GM18517 (cell line): ENCODE results near the gene ZMIZ2.
A peak's percentile ranks its signal among the peaks of the same experiment; 100 is the strongest.
"Not testable (repeated sequence)": the region's sequence is repeated elsewhere in the genome, so short reads cannot be mapped to it uniquely, and the experiment has no call there.

ENCODE experiments used
- ATAC-seq: cut with Tn5 transposase; IDR thresholded peaks from one replicate; pipeline ENCODE4 v1.9.1; 2021; ENCODE audit warnings: mild to moderate bottlenecking, moderate library complexity; ENCODE audit not compliant: unreplicated experiment

ZMIZ2 gene, protein sequence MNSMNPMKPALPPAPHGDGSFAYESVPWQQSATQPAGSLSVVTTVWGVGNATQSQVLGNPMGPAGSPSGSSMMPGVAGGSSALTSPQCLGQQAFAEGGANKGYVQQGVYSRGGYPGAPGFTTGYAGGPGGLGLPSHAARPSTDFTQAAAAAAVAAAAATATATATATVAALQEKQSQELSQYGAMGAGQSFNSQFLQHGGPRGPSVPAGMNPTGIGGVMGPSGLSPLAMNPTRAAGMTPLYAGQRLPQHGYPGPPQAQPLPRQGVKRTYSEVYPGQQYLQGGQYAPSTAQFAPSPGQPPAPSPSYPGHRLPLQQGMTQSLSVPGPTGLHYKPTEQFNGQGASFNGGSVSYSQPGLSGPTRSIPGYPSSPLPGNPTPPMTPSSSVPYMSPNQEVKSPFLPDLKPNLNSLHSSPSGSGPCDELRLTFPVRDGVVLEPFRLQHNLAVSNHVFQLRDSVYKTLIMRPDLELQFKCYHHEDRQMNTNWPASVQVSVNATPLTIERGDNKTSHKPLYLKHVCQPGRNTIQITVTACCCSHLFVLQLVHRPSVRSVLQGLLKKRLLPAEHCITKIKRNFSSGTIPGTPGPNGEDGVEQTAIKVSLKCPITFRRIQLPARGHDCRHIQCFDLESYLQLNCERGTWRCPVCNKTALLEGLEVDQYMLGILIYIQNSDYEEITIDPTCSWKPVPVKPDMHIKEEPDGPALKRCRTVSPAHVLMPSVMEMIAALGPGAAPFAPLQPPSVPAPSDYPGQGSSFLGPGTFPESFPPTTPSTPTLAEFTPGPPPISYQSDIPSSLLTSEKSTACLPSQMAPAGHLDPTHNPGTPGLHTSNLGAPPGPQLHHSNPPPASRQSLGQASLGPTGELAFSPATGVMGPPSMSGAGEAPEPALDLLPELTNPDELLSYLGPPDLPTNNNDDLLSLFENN

DNA sequence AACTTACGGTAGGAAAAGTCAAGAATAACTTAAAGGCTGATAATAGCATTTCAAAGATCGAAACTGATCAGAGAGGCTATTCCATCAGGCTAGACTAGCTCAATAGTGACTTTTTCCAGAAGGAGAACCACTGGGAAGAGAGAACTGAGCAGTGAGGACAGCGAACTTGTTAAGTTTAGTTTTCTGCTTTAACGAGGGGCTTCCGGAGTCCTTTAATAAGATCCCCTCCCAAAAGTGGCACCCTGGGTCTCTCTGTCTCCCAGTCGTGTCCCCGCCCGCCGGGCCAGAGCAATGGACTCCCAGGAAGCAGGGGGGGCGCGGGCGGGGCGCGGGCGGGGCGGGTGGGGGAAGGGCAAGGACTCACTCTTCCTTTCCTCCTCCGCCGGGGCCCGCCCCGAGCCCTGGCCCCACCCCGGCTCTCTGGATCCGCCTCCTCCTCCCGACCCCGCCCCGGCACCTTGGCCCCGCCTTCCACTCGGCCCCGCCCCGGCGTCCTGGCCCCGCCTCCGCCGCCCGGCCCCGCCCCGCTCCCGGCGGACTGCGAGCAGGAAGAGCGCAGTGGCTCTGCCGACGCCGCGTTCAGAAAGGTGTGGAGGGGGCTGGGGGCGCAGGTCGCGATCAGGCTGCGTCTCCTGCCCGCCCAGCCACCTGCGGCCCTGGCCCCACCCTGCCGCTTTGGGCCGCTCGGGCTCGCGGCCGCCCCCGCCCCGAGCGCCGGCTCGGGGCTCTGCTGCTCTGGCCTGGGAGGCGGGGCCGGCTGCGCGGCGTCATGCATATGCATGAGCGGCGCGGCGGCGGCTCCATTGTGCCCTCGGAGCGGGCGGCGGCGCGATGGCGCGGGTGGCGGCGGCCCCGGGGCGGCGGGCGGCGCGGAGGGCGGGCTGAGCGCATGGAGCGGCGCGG lies at the start of gene ZMIZ2:
Gene ZMIZ2 (plus strand): TSS at position 803 of the 903 bp plus-strand sequence. CDS start 7,403 bp downstream, outside the sequence.
- ATAC-seq = peak; percentile 58

DNA sequence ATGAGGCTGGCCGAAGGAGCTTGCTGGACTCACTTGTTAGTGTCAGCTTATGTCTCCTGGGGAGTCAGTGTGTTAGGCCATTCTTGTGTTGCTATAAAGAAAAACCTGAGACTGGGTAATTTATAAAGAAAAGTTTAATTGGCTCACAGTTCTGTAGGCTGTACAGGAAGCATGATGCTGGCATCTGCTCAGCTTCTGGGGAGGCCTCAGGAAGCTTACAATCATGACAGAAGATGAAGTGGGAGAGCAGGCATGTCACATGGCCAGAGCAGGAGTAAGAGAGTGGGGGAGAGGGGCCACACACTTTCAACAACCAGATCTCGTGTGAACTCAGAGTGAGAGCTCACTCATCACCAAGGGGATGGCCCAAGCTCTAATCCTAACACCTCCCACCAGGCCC lies 49.0 kb upstream of the ZMIZ2 start:
- ATAC-seq = not testable (repeated sequence)

GRCh38 chr7:44700322-44700721 lies 48.3 kb upstream of the ZMIZ2 start:
- ATAC-seq = no peak

DNA sequence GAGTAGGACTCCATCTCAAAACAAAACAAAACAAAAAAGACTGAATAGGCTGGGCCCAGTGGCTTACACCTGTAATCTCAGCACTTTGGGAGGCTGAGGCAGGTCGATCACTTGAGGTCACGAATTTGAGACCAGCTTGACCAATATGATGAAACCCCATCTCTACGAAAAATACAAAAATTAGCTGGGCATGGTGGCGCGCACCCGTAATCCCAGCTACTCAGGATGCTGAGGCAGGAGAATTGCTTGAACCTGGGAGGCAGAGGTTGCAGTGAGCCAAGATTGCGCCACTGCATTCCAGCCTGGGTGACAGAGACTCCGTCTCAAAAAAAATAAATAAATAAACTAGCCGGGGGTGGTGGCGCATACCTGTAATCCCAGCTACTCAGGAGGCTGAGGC lies 45.3 kb upstream of the ZMIZ2 start:
- ATAC-seq = not testable (repeated sequence)

DNA sequence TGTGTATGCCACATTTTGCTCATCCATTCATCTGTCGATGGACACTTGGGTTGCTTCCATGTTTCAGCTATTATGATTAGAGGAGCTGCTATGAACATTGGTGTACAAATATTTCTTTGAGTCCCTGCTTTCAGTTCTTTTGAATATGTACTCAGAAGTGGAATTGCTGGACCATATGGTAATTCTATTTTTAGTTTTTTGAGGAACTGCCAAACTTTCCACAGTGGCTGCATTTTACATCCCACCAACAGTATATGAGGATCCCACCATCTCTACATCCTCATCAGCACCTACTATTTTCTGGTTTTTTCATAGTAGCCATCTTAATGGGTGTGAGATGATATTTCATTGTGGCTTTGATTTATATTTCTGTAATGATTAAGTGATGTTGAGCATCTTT lies 44.7 kb upstream of the ZMIZ2 start:
- ATAC-seq = no peak

GRCh38 chr7:44705434-44705833 lies 43.2 kb upstream of the ZMIZ2 start:
- ATAC-seq = no peak

GRCh38 chr7:44706788-44707557 lies 41.7 kb upstream of the ZMIZ2 start:
- ATAC-seq = no peak

DNA sequence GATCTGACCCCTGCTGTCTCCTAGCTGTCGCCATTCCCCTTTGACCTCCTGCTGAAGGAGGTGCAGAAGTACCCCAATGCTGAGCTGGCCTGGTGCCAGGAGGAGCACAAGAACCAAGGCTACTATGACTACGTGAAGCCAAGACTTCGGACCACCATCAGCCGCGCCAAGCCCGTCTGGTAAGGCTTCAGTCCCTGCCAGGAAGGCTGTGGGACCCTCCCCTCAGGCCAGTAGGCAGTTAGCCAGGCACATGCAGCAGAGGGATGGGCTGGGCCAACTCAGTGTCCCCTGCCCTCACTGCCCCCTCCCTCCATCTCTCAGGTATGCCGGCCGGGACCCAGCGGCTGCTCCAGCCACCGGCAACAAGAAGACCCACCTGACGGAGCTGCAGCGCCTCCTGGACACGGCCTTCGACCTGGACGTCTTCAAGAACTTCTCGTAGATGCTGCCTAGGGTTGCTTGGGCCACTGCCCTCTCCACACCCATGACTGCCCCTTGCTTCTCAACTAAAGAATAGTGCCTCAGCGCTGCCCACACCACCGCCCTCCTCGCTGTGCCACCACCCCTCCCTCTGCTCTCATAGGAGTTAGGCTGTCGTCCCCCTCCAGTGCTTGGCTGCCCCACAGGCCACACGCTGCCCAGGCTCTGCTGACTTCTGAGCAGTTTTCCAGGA lies 41.0 kb upstream of the ZMIZ2 start:
- ATAC-seq = no peak

GRCh38 chr7:44709011-44709915 lies 39.4 kb upstream of the ZMIZ2 start:
- ATAC-seq = no peak

DNA sequence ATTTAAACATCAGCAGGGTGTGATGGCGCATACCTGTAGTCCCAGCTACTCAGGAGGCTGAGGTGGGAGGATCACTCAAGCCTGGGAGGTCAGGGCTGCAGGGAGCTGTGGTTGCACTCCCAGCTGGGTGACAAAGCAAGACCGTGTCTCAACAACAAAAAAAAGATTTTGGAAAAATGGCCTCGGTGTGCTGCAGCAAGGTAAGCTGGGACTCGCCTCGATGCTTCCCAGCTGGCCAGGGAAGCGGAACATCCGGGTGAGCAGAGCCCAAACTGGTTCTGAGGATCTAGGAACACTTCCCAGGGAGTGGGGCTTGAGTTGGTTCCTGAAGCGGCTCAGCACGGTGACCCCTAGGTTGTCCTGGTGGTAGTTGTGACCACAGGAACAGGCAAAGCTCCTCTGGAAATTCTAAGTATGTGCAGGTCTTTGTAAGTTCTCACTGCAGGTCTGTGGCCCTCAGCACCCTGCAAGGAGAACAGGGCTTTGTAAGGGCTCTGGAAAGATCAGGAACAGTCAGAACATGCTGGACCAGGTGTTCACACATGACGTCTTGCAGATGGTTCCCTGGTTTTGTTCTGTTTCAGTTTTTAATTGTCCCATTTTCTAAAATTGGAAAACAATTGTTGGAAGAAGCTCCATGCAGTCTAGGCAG lies 38.6 kb upstream of the ZMIZ2 start:
- no peak for ATAC-seq

- ATAC-seq = no peak
Measured at GRCh38 chr7:44711528-44711927, 37.1 kb upstream of the ZMIZ2 start.

GRCh38 chr7:44712012-44712411 lies 36.6 kb upstream of the ZMIZ2 start:
- ATAC-seq = no peak

- ATAC-seq = no peak
Measured at GRCh38 chr7:44713141-44713540, 35.5 kb upstream of the ZMIZ2 start.

DNA sequence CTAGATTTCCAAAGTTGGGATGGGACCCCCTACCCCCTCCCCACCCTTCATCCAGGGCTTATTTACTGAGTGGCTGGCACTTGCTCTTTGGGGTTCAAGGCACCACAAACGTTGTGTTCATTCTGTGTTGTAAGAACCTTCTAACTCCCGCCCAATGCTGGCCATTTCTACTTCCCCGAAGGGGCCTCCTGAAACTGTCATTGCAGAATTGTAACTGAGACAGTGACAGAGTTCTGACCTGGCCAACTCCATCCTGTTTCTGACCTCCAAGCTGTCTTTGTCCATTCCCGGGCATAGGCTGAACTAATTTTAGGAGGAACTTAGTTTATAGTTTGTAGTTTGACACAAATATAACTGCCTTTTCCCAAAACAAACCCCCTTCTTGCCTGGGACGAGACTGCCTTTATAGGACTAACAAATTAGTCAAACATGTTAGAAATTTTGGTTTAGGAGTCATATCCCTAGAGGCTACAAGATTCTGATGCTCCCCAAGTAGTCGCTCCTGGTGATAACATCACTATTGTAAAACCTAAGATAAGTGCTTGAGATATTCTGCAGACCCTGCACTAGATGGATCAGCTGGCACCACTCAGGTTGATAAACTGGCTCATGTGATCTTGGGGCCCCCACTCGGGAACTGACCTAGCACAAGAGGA lies 34.8 kb upstream of the ZMIZ2 start:
- no peak for ATAC-seq

DNA sequence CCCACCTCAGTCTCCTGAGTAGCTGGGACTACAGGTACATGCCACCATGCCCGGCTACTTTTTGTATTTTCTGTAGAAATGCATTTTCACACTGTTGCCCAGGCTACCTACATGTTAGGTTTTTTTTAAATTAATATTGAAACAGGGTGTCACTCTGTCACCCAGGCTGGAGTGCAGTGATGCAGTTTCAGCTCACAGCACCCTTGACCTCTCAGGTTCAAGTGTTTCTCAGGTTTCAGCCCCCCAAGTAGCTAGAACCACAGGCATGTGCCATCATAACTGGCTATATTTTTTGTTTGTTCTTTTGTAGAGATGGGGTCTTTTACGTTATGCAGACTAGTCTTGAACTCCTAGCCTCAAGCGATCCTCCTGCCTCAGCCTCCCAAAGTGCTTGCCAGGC lies 32.4 kb upstream of the ZMIZ2 start:
- no peak for ATAC-seq

GRCh38 chr7:44720301-44720700 lies 28.3 kb upstream of the ZMIZ2 start:
- no peak for ATAC-seq

DNA sequence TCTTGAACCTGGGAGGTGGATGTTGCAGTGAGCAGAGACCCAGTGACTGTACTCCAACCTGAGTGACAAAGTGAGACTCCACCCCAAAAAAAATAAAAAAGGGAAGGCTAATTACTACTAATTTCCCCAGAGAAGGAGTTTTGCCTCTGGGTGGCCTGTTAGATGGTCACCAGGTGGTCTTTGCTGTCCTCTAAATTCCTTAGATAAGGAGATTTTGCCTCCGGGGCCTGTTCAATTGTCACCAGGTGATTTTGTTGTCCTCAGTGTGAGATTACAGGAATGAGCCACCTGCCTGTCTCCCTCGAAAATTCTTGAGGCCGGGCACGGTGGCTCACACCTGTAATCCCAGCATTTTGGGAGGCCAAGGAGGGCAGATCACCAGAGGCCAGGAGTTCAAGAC lies 24.4 kb upstream of the ZMIZ2 start:
- no peak for ATAC-seq
